Naive thymus-derived CD8-positive, alpha-beta T cell (primary cell): ENCODE results near the gene PARVG. TPM values are rescaled to one million over a fixed set of nuclear protein-coding genes. Genes with fewer than 3 reads are reported as not detected.
A peak's percentile ranks its signal among the peaks of the same experiment; 100 is the strongest.

Source experiments
- ATAC-seq, 2 donors: fragments of 150-1000 bp; cut with Tn5 transposase in 1 of 2; sonication (Bioruptor Pico), chemical (Tn5 transposase) in 1 of 2; 1 replicate in 1 of 2; 2 replicates in 1 of 2; pipeline ENCODE4 v1.10.0; 2021; ENCODE audit warnings: mild to moderate bottlenecking in 2 of 2, moderate library complexity in 2 of 2
- POLR2A ChIA-PET: fragments of 350-600 bp; sonication (Branson Sonifier 250); formaldehyde crosslinking; loops from one replicate; lab custom pipeline; 2021; ENCODE audit warnings: antibody characterized with exemption; lab: Charles Lee
- DNase-seq, 10 donors: peaks; one replicate each; pipeline versions ENCODE4 v3.0.0 to v3.0.0-alpha.2; 2020 to 2022
- H3K27ac Mint-ChIP-seq, 10 donors: one replicate each; pipeline ENCODE4 v1.8.0; 2020 to 2022; ENCODE audit warnings: mild to moderate bottlenecking in 10 of 10, mixed read lengths in 10 of 10, moderate library complexity in 4 of 10, inconsistent platforms in 1 of 10
- H3K27me3 Mint-ChIP-seq, 5 donors: one replicate each; pipeline ENCODE4 v1.8.0; 2021 to 2022; ENCODE audit warnings: mixed read lengths in 5 of 5
- H3K36me3 Mint-ChIP-seq, 3 donors: one replicate each; pipeline ENCODE4 v1.8.0; 2020 to 2022; ENCODE audit warnings: mixed read lengths in 3 of 3, mild to moderate bottlenecking in 2 of 3, inconsistent platforms in 1 of 3
- H3K4me1 Mint-ChIP-seq, 4 donors: one replicate each; pipeline ENCODE4 v1.8.0; 2021 to 2022; ENCODE audit warnings: mixed read lengths in 4 of 4
- H3K4me3 Mint-ChIP-seq, 10 donors: one replicate each; pipeline ENCODE4 v1.8.0; 2020 to 2022; ENCODE audit warnings: mild to moderate bottlenecking in 10 of 10, mixed read lengths in 10 of 10, moderate library complexity in 6 of 10, inconsistent platforms in 1 of 10
- H3K9me3 Mint-ChIP-seq, 9 donors: one replicate each; pipeline ENCODE4 v1.8.0; 2020 to 2022; ENCODE audit warnings: mixed read lengths in 9 of 9, mild to moderate bottlenecking in 3 of 9, inconsistent platforms in 1 of 9, moderate library complexity in 1 of 9
- polyA plus RNA-seq, 3 donors: library from polyadenylated mRNA; unstranded; fragments of 300-500 nt; fragmentation: Illumina TruSeq; gene quantifications; one replicate each; pipeline ENCODE4 v1.2.3, GENCODE V29; 2021
- total RNA-seq, 8 experiments: library from RNA in 2 of 8; stranded (reverse) in 2 of 8; gene quantifications; one replicate each; pipeline ENCODE4 v1.2.3 and lab custom pipeline; 2021 to 2026

PARVG gene
- total and polyA plus RNA-seq, 5 experiments from 2014 or later = 60.6 to 229 (median 77.8) TPM

- POLR2A ChIA-PET = interaction anchor here (4.6 kb wide), 1 partner anchor 11 kb away, joined by 27 read pairs; the partner anchor contains the start of gene PARVG
- H3K27me3 Mint-ChIP-seq = no peaks in the 10 kb centered on the region
- peak overlapping the region; percentile 34 to 80 (median 69) for H3K4me3 Mint-ChIP-seq
Observed at GRCh38 chr22:44192816-44193534, 12.2 kb downstream of the PARVG start.

GRCh38 chr22:44193535-44193891, 12.8 kb downstream of the PARVG start:
- no peaks in the 10 kb centered on the region for H3K27me3 Mint-ChIP-seq
- peak overlapping the region in 8 of 10 donors; percentile 0 to 78 (median 50) for H3K27ac Mint-ChIP-seq
- POLR2A ChIA-PET = interaction anchor here (4.6 kb wide), 1 partner anchor 11 kb away, joined by 27 read pairs; the partner anchor contains the start of gene PARVG
- DNase-seq (peak in 3 of 10 donors; percentile 13 to 22 (median 18)), ATAC-seq (peak; percentile 46 to 50)
- H3K4me3 Mint-ChIP-seq = peak overlapping the region; percentile 34 to 80 (median 69)
- H3K4me1 Mint-ChIP-seq = peaks cover 23 to 52% (median 46%) of the 10 kb centered on the region in 4 donors
- peaks cover 0 to 33% (median 11%) of the 10 kb centered on the region in 3 donors for H3K36me3 Mint-ChIP-seq
- H3K9me3 Mint-ChIP-seq = peaks cover 0 to 2% (median 0%) of the 10 kb centered on the region in 9 donors

More at GRCh38 chr22:44192816-44193534, 12.2 kb downstream of the PARVG start:
- no peak for DNase-seq
- Mint-ChIP-seq H3K27ac (peak overlapping the region in 9 of 10 donors; percentile 5 to 78 (median 42)), H3K36me3 (peaks cover 0 to 27% (median 6%) of the 10 kb centered on the region in 3 donors), H3K9me3 (peaks cover 0 to 2% (median 0%) of the 10 kb centered on the region in 9 donors), H3K4me1 (peaks cover 25 to 49% (median 41%) of the 10 kb centered on the region in 4 donors)
- ATAC-seq = peak; percentile 31 to 35

- Mint-ChIP-seq H3K4me3 (peak overlapping the region in 5 of 10 donors; percentile 4 to 80 (median 71)), H3K36me3 (peaks cover 0 to 43% (median 19%) of the 10 kb centered on the region in 3 donors), H3K27ac (peak overlapping the region in 6 of 10 donors; percentile 30 to 80 (median 61)), H3K4me1 (peaks cover 32 to 59% (median 57%) of the 10 kb centered on the region in 4 donors), H3K9me3 (peaks cover 0 to 2% (median 0%) of the 10 kb centered on the region in 9 donors), H3K27me3 (no peaks in the 10 kb centered on the region)
- no peak for ATAC-seq
- POLR2A ChIA-PET = interaction anchor here (2.9 kb wide), 1 partner anchor 13 kb away, joined by 16 read pairs; the partner anchor contains the start of gene PARVG
- no peak for DNase-seq
Observed at GRCh38 chr22:44194569-44194968, 13.8 kb downstream of the PARVG start.

- H3K27me3 Mint-ChIP-seq = no peaks in the 10 kb centered on the region
- H3K4me3 Mint-ChIP-seq = peak overlapping the region in 3 of 10 donors; percentile 17 to 71 (median 18)
- ATAC-seq (no peak), DNase-seq (no peak)
- peaks cover 0 to 2% (median 0%) of the 10 kb centered on the region in 9 donors for H3K9me3 Mint-ChIP-seq
- POLR2A ChIA-PET = interaction anchor here (2.9 kb wide), 1 partner anchor 14 kb away, joined by 16 read pairs; the partner anchor contains the start of gene PARVG
- H3K36me3 Mint-ChIP-seq = peaks cover 0 to 48% (median 22%) of the 10 kb centered on the region in 3 donors
- H3K4me1 Mint-ChIP-seq = peaks cover 35 to 64% (median 58%) of the 10 kb centered on the region in 4 donors
- H3K27ac Mint-ChIP-seq = peak overlapping the region in 5 of 10 donors; percentile 30 to 80 (median 40)
Observed at GRCh38 chr22:44195189-44195871, 14.6 kb downstream of the PARVG start.

- Mint-ChIP-seq H3K36me3 (peaks cover 0 to 55% (median 22%) of the 10 kb centered on the region in 3 donors), H3K4me3 (no peak overlapping the region), H3K4me1 (peaks cover 39 to 70% (median 59%) of the 10 kb centered on the region in 4 donors), H3K27ac (no peak overlapping the region), H3K9me3 (peaks cover 0 to 2% (median 0%) of the 10 kb centered on the region in 9 donors), H3K27me3 (no peaks in the 10 kb centered on the region)
- DNase-seq (no peak), ATAC-seq (no peak)
- POLR2A ChIA-PET = interaction anchor here (2.9 kb wide), 1 partner anchor 15 kb away, joined by 16 read pairs; the partner anchor contains the start of gene PARVG
Observed at GRCh38 chr22:44196241-44196640, 15.5 kb downstream of the PARVG start.

- DNase-seq = no peak
- Mint-ChIP-seq H3K36me3 (peaks cover 0 to 56% (median 22%) of the 10 kb centered on the region in 3 donors), H3K27ac (no peak overlapping the region), H3K4me3 (no peak overlapping the region), H3K27me3 (no peaks in the 10 kb centered on the region), H3K9me3 (peaks cover 0 to 2% (median 0%) of the 10 kb centered on the region in 9 donors), H3K4me1 (peaks cover 39 to 68% (median 55%) of the 10 kb centered on the region in 4 donors)
- POLR2A ChIA-PET = interaction anchor here (2.9 kb wide), 1 partner anchor 15 kb away, joined by 16 read pairs; the partner anchor contains the start of gene PARVG
- no peak for ATAC-seq
Observed at GRCh38 chr22:44196731-44197131, 16.0 kb downstream of the PARVG start.

- Mint-ChIP-seq H3K27me3 (no peaks in the 10 kb centered on the region), H3K9me3 (peaks cover 0 to 2% (median 0%) of the 10 kb centered on the region in 9 donors), H3K27ac (no peak overlapping the region), H3K36me3 (peaks cover 0 to 60% (median 22%) of the 10 kb centered on the region in 3 donors), H3K4me3 (no peak overlapping the region), H3K4me1 (peaks cover 39 to 70% (median 52%) of the 10 kb centered on the region in 4 donors)
- ATAC-seq (no peak), DNase-seq (peak in 1 of 10 donors; percentile 38)
- POLR2A ChIA-PET = interaction anchor here (0.6 to 2.9 kb wide), 2 partner anchors 16 to 236 kb away, joined by 8 to 16 read pairs; partner anchors contain the start of gene PARVG
Observed at GRCh38 chr22:44197271-44197670, 16.5 kb downstream of the PARVG start.

GRCh38 chr22:44199164-44199563, 18.4 kb downstream of the PARVG start:
- H3K4me1 Mint-ChIP-seq = peaks cover 29 to 52% (median 37%) of the 10 kb centered on the region in 4 donors
- H3K4me3 Mint-ChIP-seq = no peak overlapping the region
- DNase-seq = peak in 1 of 10 donors; percentile 10
- peak overlapping the region in 6 of 10 donors; percentile 22 to 86 (median 48) for H3K27ac Mint-ChIP-seq
- POLR2A ChIA-PET = no interaction called here
- peaks cover 0 to 1% (median 0%) of the 10 kb centered on the region in 9 donors for H3K9me3 Mint-ChIP-seq
- peaks cover 0 to 69% (median 27%) of the 10 kb centered on the region in 3 donors for H3K36me3 Mint-ChIP-seq
- no peak for ATAC-seq
- H3K27me3 Mint-ChIP-seq = no peaks in the 10 kb centered on the region

GRCh38 chr22:44199866-44200265, 19.1 kb downstream of the PARVG start:
- DNase-seq = peak in 1 of 10 donors; percentile 59
- peaks cover 0 to 68% (median 21%) of the 10 kb centered on the region in 3 donors for H3K36me3 Mint-ChIP-seq
- no peaks in the 10 kb centered on the region for H3K9me3 Mint-ChIP-seq
- POLR2A ChIA-PET = interaction anchor here (0.7 kb wide), 1 partner anchor 17 kb away, joined by 3 read pairs; no protein-coding TSS in a partner anchor
- H3K27ac Mint-ChIP-seq = peak overlapping the region in 7 of 10 donors; percentile 21 to 69 (median 41)
- H3K4me1 Mint-ChIP-seq = peaks cover 24 to 45% (median 31%) of the 10 kb centered on the region in 4 donors
- peak overlapping the region in 1 of 10 donors; percentile 10 for H3K4me3 Mint-ChIP-seq
- ATAC-seq = no peak
- H3K27me3 Mint-ChIP-seq = no peaks in the 10 kb centered on the region

GRCh38 chr22:44200451-44200850, 19.7 kb downstream of the PARVG start:
- H3K27ac Mint-ChIP-seq = peak overlapping the region in 5 of 10 donors; percentile 25 to 93 (median 69)
- ATAC-seq = no peak

GRCh38 chr22:44200855-44201550, 20.3 kb downstream of the PARVG start:
- Mint-ChIP-seq H3K27me3 (no peaks in the 10 kb centered on the region), H3K36me3 (peaks cover 0 to 70% (median 21%) of the 10 kb centered on the region in 3 donors), H3K4me3 (no peak overlapping the region), H3K27ac (peak overlapping the region in 5 of 10 donors; percentile 25 to 93 (median 36)), H3K9me3 (no peaks in the 10 kb centered on the region), H3K4me1 (peaks cover 22 to 46% (median 28%) of the 10 kb centered on the region in 4 donors)
- no peak for ATAC-seq
- peak in 1 of 10 donors; percentile 60 for DNase-seq
- POLR2A ChIA-PET = no interaction called here

More at GRCh38 chr22:44200451-44200850, 19.7 kb downstream of the PARVG start:
- Mint-ChIP-seq H3K36me3 (peaks cover 0 to 66% (median 21%) of the 10 kb centered on the region in 3 donors), H3K4me3 (no peak overlapping the region), H3K9me3 (no peaks in the 10 kb centered on the region), H3K27me3 (no peaks in the 10 kb centered on the region), H3K4me1 (peaks cover 22 to 43% (median 28%) of the 10 kb centered on the region in 4 donors)
- POLR2A ChIA-PET = interaction anchor here (0.7 kb wide), 1 partner anchor 17 kb away, joined by 3 read pairs; no protein-coding TSS in a partner anchor
- no peak for DNase-seq
